AG04450 (cell line): ENCODE results near the gene C5orf15. TPM values are rescaled to one million over a fixed set of nuclear protein-coding genes. Genes with fewer than 3 reads are reported as not detected.

Experiments
- CTCF ChIA-PET: fragments of 300-600, 350-600 bp; formaldehyde crosslinking; extraction: SDS; loops from one replicate; lab custom pipeline; 2022; ENCODE audit warnings: antibody characterized with exemption, inconsistent platforms; lab: Charles Lee
- POLR2A ChIA-PET: fragments of 350-600 bp; formaldehyde crosslinking; extraction: SDS; loops from one replicate; lab custom pipeline; 2021; ENCODE audit warnings: antibody characterized with exemption, inconsistent platforms; lab: Yijun Ruan, JAX
- DNase-seq: peaks from one replicate; pipeline ENCODE4 v3.0.0-alpha.2; 2011; ENCODE audit warnings: low read depth, low spot score
- H3K27ac ChIP-seq: one replicate; pipeline ENCODE4 v1.5.1; 2012; ENCODE audit warnings: low read depth, low read length, control low read depth
- H3K27me3 ChIP-seq: one replicate; pipeline ENCODE4 v1.6.0; 2012; ENCODE audit warnings: low read length; ENCODE audit not compliant: control insufficient read depth, insufficient read depth
- H3K4me3 ChIP-seq: 2 replicates; pipeline ENCODE4 v1.5.1; 2011; ENCODE audit warnings: mild to moderate bottlenecking, low read depth, low read length, control low read depth
- H3K9me3 ChIP-seq: 2 replicates; pipeline ENCODE4 v1.5.1; 2012; ENCODE audit warnings: low read length; ENCODE audit not compliant: control insufficient read depth, insufficient read depth
- polyA plus RNA-seq: library from polyadenylated mRNA; depleted of rRNA; stranded (reverse); fragments of >200 nt; gene quantifications from 2 replicates; pipeline ENCODE4 v1.2.3, GENCODE V29; 2011
- TF ChIP-seq, protein P1 (sequence below): IDR thresholded peaks from 2 replicates; pipeline ENCODE4 v1.5.1; 2011; ENCODE audit warnings: low read depth, low read length, control low read depth, inconsistent platforms

The C5orf15 gene
- polyA plus RNA-seq, 1 experiment, result 92.9 TPM

- TF ChIP-seq, protein P1, sequence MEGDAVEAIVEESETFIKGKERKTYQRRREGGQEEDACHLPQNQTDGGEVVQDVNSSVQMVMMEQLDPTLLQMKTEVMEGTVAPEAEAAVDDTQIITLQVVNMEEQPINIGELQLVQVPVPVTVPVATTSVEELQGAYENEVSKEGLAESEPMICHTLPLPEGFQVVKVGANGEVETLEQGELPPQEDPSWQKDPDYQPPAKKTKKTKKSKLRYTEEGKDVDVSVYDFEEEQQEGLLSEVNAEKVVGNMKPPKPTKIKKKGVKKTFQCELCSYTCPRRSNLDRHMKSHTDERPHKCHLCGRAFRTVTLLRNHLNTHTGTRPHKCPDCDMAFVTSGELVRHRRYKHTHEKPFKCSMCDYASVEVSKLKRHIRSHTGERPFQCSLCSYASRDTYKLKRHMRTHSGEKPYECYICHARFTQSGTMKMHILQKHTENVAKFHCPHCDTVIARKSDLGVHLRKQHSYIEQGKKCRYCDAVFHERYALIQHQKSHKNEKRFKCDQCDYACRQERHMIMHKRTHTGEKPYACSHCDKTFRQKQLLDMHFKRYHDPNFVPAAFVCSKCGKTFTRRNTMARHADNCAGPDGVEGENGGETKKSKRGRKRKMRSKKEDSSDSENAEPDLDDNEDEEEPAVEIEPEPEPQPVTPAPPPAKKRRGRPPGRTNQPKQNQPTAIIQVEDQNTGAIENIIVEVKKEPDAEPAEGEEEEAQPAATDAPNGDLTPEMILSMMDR, result no peak
- Histone ChIP-seq H3K27me3 (peaks cover 34% of the 10 kb centered on the region), H3K4me3 (no peak overlapping the region), H3K27ac (no peak overlapping the region), H3K9me3 (no peaks in the 10 kb centered on the region; the same call in 1 of the 2 replicates)
- POLR2A ChIA-PET, result no interaction called here
- no peak for DNase-seq
- CTCF ChIA-PET, result no interaction called here
Measured at GRCh38 chr5:133916479-133916878, 51.9 kb downstream of the C5orf15 start.

- ChIA-PET CTCF (interaction anchor here (0.6 kb wide), 1 partner anchor 66 kb away, joined by 6 read pairs; no protein-coding TSS in a partner anchor), POLR2A (no interaction called here)
- Histone ChIP-seq H3K27ac (no peak overlapping the region), H3K27me3 (peaks cover 37% of the 10 kb centered on the region), H3K4me3 (no peak overlapping the region), H3K9me3 (no peaks in the 10 kb centered on the region; the same call in 1 of the 2 replicates)
- DNase-seq, result no peak
- TF ChIP-seq, protein P1, result no peak
Measured at GRCh38 chr5:133914434-133914833, 54.0 kb downstream of the C5orf15 start.

- CTCF ChIA-PET, result interaction anchor here (0.6 kb wide), 1 partner anchor 67 kb away, joined by 6 read pairs; no protein-coding TSS in a partner anchor
- TF ChIP-seq, protein P1, result no peak
- Histone ChIP-seq H3K27me3 (peaks cover 32% of the 10 kb centered on the region), H3K9me3 (no peaks in the 10 kb centered on the region), H3K4me3 (no peak overlapping the region), H3K27ac (no peak overlapping the region)
- POLR2A ChIA-PET, result no interaction called here
- DNase-seq, result no peak
Measured at GRCh38 chr5:133913413-133914155, 54.8 kb downstream of the C5orf15 start.

DNA sequence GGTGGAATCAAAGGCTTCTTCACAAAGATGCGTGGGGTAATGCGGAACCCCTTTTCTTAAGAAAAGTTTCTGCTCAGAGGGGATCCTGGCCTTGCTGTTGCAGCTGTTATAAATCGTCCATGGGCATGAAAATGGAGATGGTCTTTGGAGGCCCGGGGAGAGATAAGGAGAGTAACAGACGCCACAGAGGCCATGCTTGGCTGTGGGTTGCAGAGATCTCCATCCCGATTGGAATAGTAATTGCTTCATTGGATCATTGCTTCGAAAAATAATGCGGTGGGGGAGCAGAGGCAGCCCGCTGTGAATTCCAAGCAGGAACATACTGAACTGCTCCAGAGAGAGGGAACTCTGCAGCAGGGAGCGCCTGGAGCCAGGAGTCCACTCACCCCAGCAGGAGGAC, 55.5 kb downstream of the C5orf15 start:
- no peak for DNase-seq
- ChIA-PET CTCF (no interaction called here), POLR2A (no interaction called here)
- H3K27ac ChIP-seq, result no peak overlapping the region
- H3K4me3 ChIP-seq, result no peak overlapping the region
- H3K27me3 ChIP-seq, result peaks cover 27% of the 10 kb centered on the region
- TF ChIP-seq, protein P1, result no peak
- no peaks in the 10 kb centered on the region for H3K9me3 ChIP-seq

GRCh38 chr5:133910571-133910970, 57.9 kb downstream of the C5orf15 start:
- Histone ChIP-seq H3K27me3 (peaks cover 24% of the 10 kb centered on the region), H3K27ac (no peak overlapping the region), H3K9me3 (no peaks in the 10 kb centered on the region), H3K4me3 (no peak overlapping the region)
- DNase-seq, result no peak
- ChIA-PET CTCF (no interaction called here), POLR2A (no interaction called here)
- TF ChIP-seq, protein P1, result no peak
